Measurements from ENCODE around the gene TTC28. TPM values are rescaled to one million over a fixed set of nuclear protein-coding genes. Genes with fewer than 3 reads are reported as not detected.

TTC28 gene
- total RNA-seq, 1 experiment from 2014 or later, result 0.12 TPM

- TF ChIP-seq, protein P1, sequence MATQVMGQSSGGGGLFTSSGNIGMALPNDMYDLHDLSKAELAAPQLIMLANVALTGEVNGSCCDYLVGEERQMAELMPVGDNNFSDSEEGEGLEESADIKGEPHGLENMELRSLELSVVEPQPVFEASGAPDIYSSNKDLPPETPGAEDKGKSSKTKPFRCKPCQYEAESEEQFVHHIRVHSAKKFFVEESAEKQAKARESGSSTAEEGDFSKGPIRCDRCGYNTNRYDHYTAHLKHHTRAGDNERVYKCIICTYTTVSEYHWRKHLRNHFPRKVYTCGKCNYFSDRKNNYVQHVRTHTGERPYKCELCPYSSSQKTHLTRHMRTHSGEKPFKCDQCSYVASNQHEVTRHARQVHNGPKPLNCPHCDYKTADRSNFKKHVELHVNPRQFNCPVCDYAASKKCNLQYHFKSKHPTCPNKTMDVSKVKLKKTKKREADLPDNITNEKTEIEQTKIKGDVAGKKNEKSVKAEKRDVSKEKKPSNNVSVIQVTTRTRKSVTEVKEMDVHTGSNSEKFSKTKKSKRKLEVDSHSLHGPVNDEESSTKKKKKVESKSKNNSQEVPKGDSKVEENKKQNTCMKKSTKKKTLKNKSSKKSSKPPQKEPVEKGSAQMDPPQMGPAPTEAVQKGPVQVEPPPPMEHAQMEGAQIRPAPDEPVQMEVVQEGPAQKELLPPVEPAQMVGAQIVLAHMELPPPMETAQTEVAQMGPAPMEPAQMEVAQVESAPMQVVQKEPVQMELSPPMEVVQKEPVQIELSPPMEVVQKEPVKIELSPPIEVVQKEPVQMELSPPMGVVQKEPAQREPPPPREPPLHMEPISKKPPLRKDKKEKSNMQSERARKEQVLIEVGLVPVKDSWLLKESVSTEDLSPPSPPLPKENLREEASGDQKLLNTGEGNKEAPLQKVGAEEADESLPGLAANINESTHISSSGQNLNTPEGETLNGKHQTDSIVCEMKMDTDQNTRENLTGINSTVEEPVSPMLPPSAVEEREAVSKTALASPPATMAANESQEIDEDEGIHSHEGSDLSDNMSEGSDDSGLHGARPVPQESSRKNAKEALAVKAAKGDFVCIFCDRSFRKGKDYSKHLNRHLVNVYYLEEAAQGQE (IDR thresholded peaks at IDR 0.05; ENCODE audit: low read depth), result no peak
- no peak for TF ChIP-seq TCF7L2 (IDR thresholded peaks at IDR 0.05; ENCODE audit: borderline replicate concordance, extremely low read depth, insufficient read depth, insufficient read length)
- TF ChIP-seq, protein P2, sequence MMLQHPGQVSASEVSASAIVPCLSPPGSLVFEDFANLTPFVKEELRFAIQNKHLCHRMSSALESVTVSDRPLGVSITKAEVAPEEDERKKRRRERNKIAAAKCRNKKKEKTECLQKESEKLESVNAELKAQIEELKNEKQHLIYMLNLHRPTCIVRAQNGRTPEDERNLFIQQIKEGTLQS (IDR thresholded peaks at IDR 0.05), result no peak
- no peak for TF ChIP-seq POLR2AphosphoS5 (IDR thresholded peaks at IDR 0.05; ENCODE audit: low read depth, low read length)
Observed at GRCh38 chr22:28597665-28598064, 82.0 kb downstream of the TTC28 start (continued).

- H3K4me2 ChIP-seq (ENCODE audit: low read length), result no peak overlapping the region; the same call in 1 of the 2 replicates
Observed at GRCh38 chr22:28594797-28595462, 84.7 kb downstream of the TTC28 start.

More at GRCh38 chr22:28594797-28595462, 84.7 kb downstream of the TTC28 start:
- H3K36me3 ChIP-seq (ENCODE audit: control insufficient read depth in 1 of 2, insufficient read depth in 2 of 2, low read length in 2 of 2), result no peaks in the 10 kb centered on the region
- no peaks in the 10 kb centered on the region for H3K9me3 ChIP-seq (ENCODE audit: control insufficient read depth in 1 of 2, insufficient read depth in 1 of 2, low read depth in 1 of 2, low read length in 2 of 2)
- CTCF ChIA-PET, result interaction anchor here (1.1 kb wide), 1 partner anchor 543 kb away, joined by 3 read pairs; no protein-coding TSS in a partner anchor
- H3K27ac ChIP-seq (ENCODE audit: low read depth, low read length), result no peak overlapping the region
- H3K9ac ChIP-seq (ENCODE audit: low read length), result no peak overlapping the region
- POLR2A ChIA-PET, result no interaction called here
- TF ChIP-seq RAD21 (IDR thresholded peaks at IDR 0.05; ENCODE audit: low read depth) (peak; percentile 71), YY1 (IDR thresholded peaks at IDR 0.05; ENCODE audit: extremely low read depth, insufficient replicate concordance, low read depth, low read length) (no peak), JUND (IDR thresholded peaks at IDR 0.05) (no peak), EZH2 (IDR thresholded peaks at IDR 0.05) (no peak), ELF1 (IDR thresholded peaks at IDR 0.05; ENCODE audit: borderline replicate concordance, low read depth) (no peak), POLR2A (IDR thresholded peaks at IDR 0.05; ENCODE audit: borderline replicate concordance, extremely low read depth, insufficient read depth, insufficient read length) (no peak)
- TF ChIP-seq, protein P3, sequence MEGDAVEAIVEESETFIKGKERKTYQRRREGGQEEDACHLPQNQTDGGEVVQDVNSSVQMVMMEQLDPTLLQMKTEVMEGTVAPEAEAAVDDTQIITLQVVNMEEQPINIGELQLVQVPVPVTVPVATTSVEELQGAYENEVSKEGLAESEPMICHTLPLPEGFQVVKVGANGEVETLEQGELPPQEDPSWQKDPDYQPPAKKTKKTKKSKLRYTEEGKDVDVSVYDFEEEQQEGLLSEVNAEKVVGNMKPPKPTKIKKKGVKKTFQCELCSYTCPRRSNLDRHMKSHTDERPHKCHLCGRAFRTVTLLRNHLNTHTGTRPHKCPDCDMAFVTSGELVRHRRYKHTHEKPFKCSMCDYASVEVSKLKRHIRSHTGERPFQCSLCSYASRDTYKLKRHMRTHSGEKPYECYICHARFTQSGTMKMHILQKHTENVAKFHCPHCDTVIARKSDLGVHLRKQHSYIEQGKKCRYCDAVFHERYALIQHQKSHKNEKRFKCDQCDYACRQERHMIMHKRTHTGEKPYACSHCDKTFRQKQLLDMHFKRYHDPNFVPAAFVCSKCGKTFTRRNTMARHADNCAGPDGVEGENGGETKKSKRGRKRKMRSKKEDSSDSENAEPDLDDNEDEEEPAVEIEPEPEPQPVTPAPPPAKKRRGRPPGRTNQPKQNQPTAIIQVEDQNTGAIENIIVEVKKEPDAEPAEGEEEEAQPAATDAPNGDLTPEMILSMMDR (IDR thresholded peaks at IDR 0.05 in 2 of 3, conservative IDR thresholded peaks at IDR 0.05 in 1 of 3; ENCODE audit: borderline replicate concordance in 1 of 3, insufficient read depth in 1 of 3, low read depth in 2 of 3, low read length in 2 of 3), result peak; percentile 63 to 82 (median 66); a peak in 5 of 6 replicates
- no peak overlapping the region for H3K4me3 ChIP-seq (replicated peaks in 1 of 2; ENCODE audit: low read depth in 1 of 2, low read length in 2 of 2)
- H3K4me1 ChIP-seq (ENCODE audit: control insufficient read depth in 1 of 2, insufficient read depth in 2 of 2, low read length in 2 of 2), result no peaks in the 10 kb centered on the region
- RAD21 ChIA-PET (ENCODE audit: low non-redundant PET in 1 of 2, low total read pairs in 2 of 2, uncharacterized antibody in 2 of 2, unreplicated experiment in 2 of 2), result no interaction called here
- BruUV-seq (replicated peaks), result no TSS peak
- H3K79me2 ChIP-seq (ENCODE audit: insufficient read depth, low read length), result no peaks in the 10 kb centered on the region
- ATAC-seq (peak; percentile 94), DNase-seq (ENCODE audit: low read depth, low spot score) (peak; percentile 35)
- intact Hi-C loops (cut with micrococcal nuclease), result loop anchor here (1.0 to 10.0 kb wide), 4 partner anchors 544 to 1838 kb away; no protein-coding TSS in a partner anchor
- no peak overlapping the region for H2AFZ ChIP-seq (ENCODE audit: low read depth, low read length, poor library complexity, severe bottlenecking)
- H3K27me3 ChIP-seq (ENCODE audit: insufficient read depth, low read length), result no peaks in the 10 kb centered on the region
- no peaks in the 10 kb centered on the region for H3K9me2 ChIP-seq (ENCODE audit: insufficient read depth)
- no peaks in the 10 kb centered on the region for H4K20me1 ChIP-seq (ENCODE audit: insufficient read depth)
